Gastroesophageal sphincter (tissue), 4 donors: Measurements from ENCODE around the gene DPP6. TPM values are rescaled to one million over a fixed set of nuclear protein-coding genes. Genes with fewer than 3 reads are reported as not detected.

ENCODE experiments used
- ATAC-seq: fragments of 150-250 bp; one replicate; pipeline ENCODE4 v1.9.1; 2016; ENCODE audit warnings: mild to moderate bottlenecking, moderate library complexity
- H3K27ac ChIP-seq, 4 donors: fragments of 200-600 bp; sonication (generic) in 3 of 4; 1 replicate in 3 of 4; 2 replicates in 1 of 4; pipeline ENCODE4 v1.5.1; 2016 to 2019
- H3K27me3 ChIP-seq: fragments of 200-600 bp; sonication (generic); one replicate; pipeline ENCODE4 v1.5.1; 2019
- H3K36me3 ChIP-seq, 2 donors: fragments of 200-600 bp; sonication (generic); one replicate each; pipeline ENCODE4 v1.5.1; 2019; ENCODE audit warnings: control low read depth in 1 of 2
- H3K4me1 ChIP-seq, 3 donors: fragments of 200-600 bp; sonication (generic); 1 replicate in 2 of 3; 2 replicates in 1 of 3; pipeline ENCODE4 v1.5.1; 2016 to 2019; ENCODE audit warnings: control low read depth in 2 of 3
- H3K4me3 ChIP-seq, 2 donors: fragments of 200-600 bp; sonication (generic); one replicate each; pipeline ENCODE4 v1.5.1; 2019; ENCODE audit warnings: mild to moderate bottlenecking in 1 of 2, moderate library complexity in 1 of 2
- H3K9me3 ChIP-seq, 3 donors: fragments of 200-600 bp; sonication (generic); one replicate each; pipeline ENCODE4 v1.5.1; 2017 to 2019; ENCODE audit warnings: control low read depth in 2 of 3
- EP300 ChIP-seq: sonication (generic); formaldehyde crosslinking; IDR thresholded peaks from one replicate; pipeline ENCODE4 v1.6.1; 2017; ENCODE audit warnings: antibody characterized with exemption, mild to moderate bottlenecking
- POLR2A ChIP-seq, 2 donors: fragments of 450-650 bp; IDR thresholded peaks; one replicate each; pipeline ENCODE4 v1.6.1; 2017; ENCODE audit warnings: antibody characterized with exemption in 2 of 2, mild to moderate bottlenecking in 2 of 2, moderate library complexity in 1 of 2
- POLR2AphosphoS5 ChIP-seq: sonication (generic); formaldehyde crosslinking; IDR thresholded peaks from one replicate; pipeline ENCODE4 v1.6.1; 2017; ENCODE audit warnings: antibody characterized with exemption
- WGBS, 2 donors: methylation state at CpG; one replicate each; pipeline ENCODE4 v1.1.5; 2018; ENCODE audit warnings: low coverage in 1 of 2; 5-methylcytosine and 5-hydroxymethylcytosine counted together
- total RNA-seq, 4 donors: library from RNA; depleted of rRNA; stranded (reverse); fragments of >200 nt; gene quantifications; one replicate each; pipeline ENCODE4 v1.1.0, GENCODE V29; 2016
- TF ChIP-seq, protein P1 (sequence below), 4 experiments: fragments of 200-600 bp in 2 of 4; fragments of 450-650 bp in 2 of 4; sonication (generic) in 1 of 4; IDR thresholded peaks; one replicate each; pipeline ENCODE4 v1.5.1; 2017 to 2019; ENCODE audit warnings: antibody characterized with exemption in 4 of 4, mild to moderate bottlenecking in 2 of 4, moderate library complexity in 2 of 4

Gene DPP6
- total RNA-seq, 4 donors from 2014 or later: 14.3 to 40.0 (median 23.1) TPM

DNA sequence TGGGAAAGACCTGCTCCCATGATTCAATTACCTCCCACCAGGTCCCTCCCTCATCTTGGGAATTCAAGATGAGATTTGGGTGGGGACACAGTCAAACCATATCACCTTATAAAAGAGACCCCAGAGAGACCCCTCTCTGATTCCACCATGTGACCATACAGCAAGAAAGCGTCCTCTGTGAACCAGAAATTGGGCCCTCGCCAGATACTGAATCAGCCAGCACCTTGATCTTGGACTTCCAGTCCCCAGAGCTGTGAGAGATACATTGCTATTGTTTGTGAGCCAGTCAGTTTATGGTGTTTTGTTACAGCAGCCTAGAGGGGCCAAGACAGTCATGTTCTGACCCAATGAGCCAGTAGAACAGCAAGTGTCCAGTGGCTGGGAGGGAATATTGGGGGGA is 718.2 kb downstream of the DPP6 start:
- H3K27me3 ChIP-seq: no peaks in the 10 kb centered on the region
- 70 to 100% methylated on average over 1 to 2 of the region's 2 CpGs for WGBS, 2 donors
- peaks cover 0 to 26% of the 10 kb centered on the region in 2 donors for H3K36me3 ChIP-seq
- H3K9me3 ChIP-seq: no peaks in the 10 kb centered on the region
- no peaks in the 10 kb centered on the region for H3K4me1 ChIP-seq
- no peak overlapping the region for H3K4me3 ChIP-seq
- ATAC-seq: no peak
- no peak overlapping the region for H3K27ac ChIP-seq
- TF ChIP-seq EP300 (no peak), POLR2A (IDR thresholded peaks at IDR 0.05) (no peak), POLR2AphosphoS5 (no peak)
- TF ChIP-seq, protein P1, sequence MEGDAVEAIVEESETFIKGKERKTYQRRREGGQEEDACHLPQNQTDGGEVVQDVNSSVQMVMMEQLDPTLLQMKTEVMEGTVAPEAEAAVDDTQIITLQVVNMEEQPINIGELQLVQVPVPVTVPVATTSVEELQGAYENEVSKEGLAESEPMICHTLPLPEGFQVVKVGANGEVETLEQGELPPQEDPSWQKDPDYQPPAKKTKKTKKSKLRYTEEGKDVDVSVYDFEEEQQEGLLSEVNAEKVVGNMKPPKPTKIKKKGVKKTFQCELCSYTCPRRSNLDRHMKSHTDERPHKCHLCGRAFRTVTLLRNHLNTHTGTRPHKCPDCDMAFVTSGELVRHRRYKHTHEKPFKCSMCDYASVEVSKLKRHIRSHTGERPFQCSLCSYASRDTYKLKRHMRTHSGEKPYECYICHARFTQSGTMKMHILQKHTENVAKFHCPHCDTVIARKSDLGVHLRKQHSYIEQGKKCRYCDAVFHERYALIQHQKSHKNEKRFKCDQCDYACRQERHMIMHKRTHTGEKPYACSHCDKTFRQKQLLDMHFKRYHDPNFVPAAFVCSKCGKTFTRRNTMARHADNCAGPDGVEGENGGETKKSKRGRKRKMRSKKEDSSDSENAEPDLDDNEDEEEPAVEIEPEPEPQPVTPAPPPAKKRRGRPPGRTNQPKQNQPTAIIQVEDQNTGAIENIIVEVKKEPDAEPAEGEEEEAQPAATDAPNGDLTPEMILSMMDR (IDR thresholded peaks at IDR 0.05): no peak

GRCh38 chr7:154770962-154771361 is 718.8 kb downstream of the DPP6 start:
- Histone ChIP-seq H3K9me3 (no peaks in the 10 kb centered on the region), H3K4me3 (no peak overlapping the region), H3K27me3 (no peaks in the 10 kb centered on the region), H3K4me1 (no peaks in the 10 kb centered on the region), H3K36me3 (peaks cover 0 to 26% of the 10 kb centered on the region in 2 donors), H3K27ac (no peak overlapping the region)
- ATAC-seq: no peak
- TF ChIP-seq POLR2AphosphoS5: no peak
- TF ChIP-seq POLR2A (IDR thresholded peaks at IDR 0.05): no peak
- no peak for TF ChIP-seq EP300
- TF ChIP-seq, protein P1 (IDR thresholded peaks at IDR 0.05): no peak
- WGBS, 2 donors: 33% methylated on average over 1 of the region's 1 CpG; no CpG with 5 or more reads in 1 of the 2 donors

DNA sequence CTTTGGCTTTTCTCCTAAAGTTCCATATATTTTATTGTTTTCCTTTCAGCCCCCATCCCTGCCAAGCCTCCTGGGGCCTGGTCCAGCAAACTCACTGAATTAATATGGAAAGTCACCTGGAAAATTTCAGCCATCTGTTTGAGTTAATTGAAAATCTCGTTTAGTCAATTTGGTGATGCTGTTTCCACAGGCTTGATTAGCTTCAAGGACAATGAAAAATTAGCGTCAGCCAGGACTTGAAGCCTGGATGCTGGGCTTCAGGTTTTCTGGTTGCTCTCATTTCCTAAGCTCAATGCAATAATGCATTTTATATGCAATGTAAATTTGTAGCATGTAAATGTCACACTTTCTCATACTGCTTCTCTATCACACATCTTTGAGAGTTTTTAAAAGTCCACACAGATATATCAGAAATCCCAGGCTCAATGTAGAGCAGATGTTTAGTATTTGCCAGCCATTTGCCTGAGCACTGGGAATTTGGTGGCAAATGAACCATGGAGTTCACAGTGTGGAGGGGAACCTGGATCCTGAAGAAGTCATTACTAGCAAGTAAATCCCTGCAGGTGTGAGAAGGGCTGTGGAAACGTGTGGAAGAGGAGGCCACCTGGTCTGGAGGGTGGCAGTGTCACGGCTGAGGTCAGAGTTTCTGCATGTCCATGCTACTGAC is 722.2 kb downstream of the DPP6 start:
- ATAC-seq: no peak
- H3K4me3 ChIP-seq: no peak overlapping the region
- 44 to 80% methylated on average over 4 of the region's 4 CpGs for WGBS, 2 donors
- H3K4me1 ChIP-seq: no peaks in the 10 kb centered on the region
- no peaks in the 10 kb centered on the region for H3K27me3 ChIP-seq
- H3K36me3 ChIP-seq: peaks cover 0 to 23% of the 10 kb centered on the region in 2 donors
- no peak overlapping the region for H3K27ac ChIP-seq
- no peaks in the 10 kb centered on the region for H3K9me3 ChIP-seq
- TF ChIP-seq EP300: no peak
- no peak for TF ChIP-seq POLR2A (IDR thresholded peaks at IDR 0.05)
- TF ChIP-seq POLR2AphosphoS5: no peak
- TF ChIP-seq, protein P1 (IDR thresholded peaks at IDR 0.05): no peak

DNA sequence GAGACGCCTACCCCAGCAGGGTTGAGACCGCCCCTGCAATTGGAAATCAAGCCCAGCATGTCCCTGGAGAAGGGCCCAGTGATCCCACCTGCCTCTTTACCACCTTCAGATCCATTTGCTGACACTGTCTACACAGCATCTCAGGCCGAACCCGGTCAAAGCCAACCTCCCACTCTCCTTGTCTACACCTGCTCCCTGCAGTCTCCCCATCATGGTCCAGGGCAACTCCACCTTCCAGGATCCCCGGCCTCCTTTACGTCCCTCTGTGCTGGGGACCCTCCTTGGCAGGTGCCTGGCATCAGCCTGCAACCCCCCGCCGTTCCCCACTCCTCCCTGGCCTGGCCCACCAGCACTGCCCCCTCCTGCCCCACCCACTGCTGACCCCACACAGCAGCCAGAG is 723.5 kb downstream of the DPP6 start:
- no peaks in the 10 kb centered on the region for H3K9me3 ChIP-seq
- TF ChIP-seq POLR2AphosphoS5: no peak
- H3K27ac ChIP-seq: no peak overlapping the region
- no peaks in the 10 kb centered on the region for H3K27me3 ChIP-seq
- H3K4me3 ChIP-seq: no peak overlapping the region
- no peak for ATAC-seq
- no peaks in the 10 kb centered on the region for H3K4me1 ChIP-seq
- peaks cover 0 to 11% of the 10 kb centered on the region in 2 donors for H3K36me3 ChIP-seq
- WGBS, 2 donors: 89 to 100% methylated on average over 3 to 5 of the region's 8 CpGs

- H3K36me3 ChIP-seq: peaks cover 0 to 7% of the 10 kb centered on the region in 2 donors
- H3K9me3 ChIP-seq: no peaks in the 10 kb centered on the region
- H3K4me3 ChIP-seq: no peak overlapping the region
- no peak overlapping the region for H3K27ac ChIP-seq
- WGBS, 2 donors: 53 to 72% methylated on average over 2 to 4 of the region's 5 CpGs
- no peaks in the 10 kb centered on the region for H3K27me3 ChIP-seq
- H3K4me1 ChIP-seq: no peaks in the 10 kb centered on the region
- TF ChIP-seq POLR2A (IDR thresholded peaks at IDR 0.05) (no peak), EP300 (no peak), POLR2AphosphoS5 (no peak)
- TF ChIP-seq, protein P1 (IDR thresholded peaks at IDR 0.05): no peak
- no peak for ATAC-seq
Measured at GRCh38 chr7:154776350-154776749, 724.2 kb downstream of the DPP6 start.
